Erythroblast (primary cell): ENCODE measurements around the gene SIPA1L3.

Experiments
- GATA1 ChIP-seq: IDR thresholded peaks from 2 replicates; pipeline ENCODE4 v1.6.1; 2011; ENCODE audit warnings: low read depth, mild to moderate bottlenecking, control low read depth, low read length, moderate library complexity
- POLR2A ChIP-seq: IDR thresholded peaks from 2 replicates; pipeline ENCODE4 v1.6.1; 2011; ENCODE audit warnings: mild to moderate bottlenecking, low read length

- TF ChIP-seq POLR2A (no peak), GATA1 (no peak)
These were observed 56.4 kb downstream of the SIPA1L3 start for GRCh38 chr19:37963190-37963936.
